GM21717 (cell line): Measurements from ENCODE around the gene SDHB.

ENCODE experiments used
- ATAC-seq: cut with Tn5 transposase; IDR thresholded peaks from one replicate; pipeline ENCODE4 v1.9.1; 2021; ENCODE audit warnings: mild to moderate bottlenecking, moderate library complexity; ENCODE audit not compliant: unreplicated experiment

The SDHB gene

GRCh38 chr1:16971341-16972188 lies 82.3 kb downstream of the SDHB start:
- no peak for ATAC-seq

- ATAC-seq, result no peak
Measured at GRCh38 chr1:16970132-16970910, 83.5 kb downstream of the SDHB start.

GRCh38 chr1:16969651-16970050 lies 84.2 kb downstream of the SDHB start:
- no peak for ATAC-seq

- ATAC-seq, result no peak
Measured at GRCh38 chr1:16969057-16969611, 84.7 kb downstream of the SDHB start.
